ACHN (cell line): ENCODE data around the gene TXNRD3.

Experiments
- DNase-seq: peaks from one replicate; pipeline ENCODE4 v3.0.0-alpha.2; 2015
- in situ Hi-C: cut with HindIII; loops from 2 replicates; pipeline ENCODE4 v1.10.0; 2017; ENCODE audit warnings: low sequenced_read_pairs, low pct_ligation_motif_present, low pct_unique_long_range_greater_than_20kb

The TXNRD3 gene

DNA sequence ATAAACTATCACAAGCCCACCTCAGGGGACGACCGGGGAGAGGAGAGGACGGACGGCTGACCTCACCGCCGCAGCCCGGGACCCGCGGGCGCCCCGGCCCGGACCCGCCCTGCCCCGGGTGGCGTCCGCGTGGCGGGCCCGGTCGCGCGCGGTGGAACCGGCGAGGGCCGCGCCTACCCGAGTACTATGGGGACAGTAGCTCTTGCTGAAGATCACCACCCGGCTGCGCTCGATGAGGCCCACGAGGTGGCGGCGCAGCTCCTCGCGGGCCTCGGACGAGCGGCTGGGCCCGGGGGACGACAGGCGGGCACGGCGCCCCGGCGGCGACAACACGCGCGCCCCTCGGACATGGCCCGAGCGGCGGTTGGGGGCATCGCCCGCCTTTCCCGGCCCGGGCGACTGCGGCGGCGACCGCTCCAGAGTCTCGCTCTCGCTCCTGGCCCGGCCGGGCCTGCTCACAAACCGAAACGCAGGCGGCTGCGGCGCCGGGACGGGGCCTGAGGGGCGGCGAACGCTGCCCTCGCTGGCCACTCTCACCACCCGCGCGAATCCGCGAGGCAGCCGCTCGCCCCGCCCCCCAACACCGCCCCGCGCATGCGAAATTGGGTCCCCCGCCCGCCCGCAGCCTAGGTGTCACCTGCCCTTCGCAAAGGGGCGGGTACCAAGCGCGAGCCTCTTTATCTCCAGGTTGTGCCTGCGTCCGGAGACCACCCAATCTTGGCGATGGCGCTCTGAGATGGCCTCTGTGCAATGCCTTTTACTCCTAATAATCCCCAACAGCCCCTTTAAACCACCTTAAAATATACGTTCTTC, at the start of gene TXNRD3:
TSS of gene TXNRD3 (minus strand) at position 554 of the 813 bp plus-strand sequence.
- in situ Hi-C loops: no loop called here
- peak; percentile 74 for DNase-seq

DNA sequence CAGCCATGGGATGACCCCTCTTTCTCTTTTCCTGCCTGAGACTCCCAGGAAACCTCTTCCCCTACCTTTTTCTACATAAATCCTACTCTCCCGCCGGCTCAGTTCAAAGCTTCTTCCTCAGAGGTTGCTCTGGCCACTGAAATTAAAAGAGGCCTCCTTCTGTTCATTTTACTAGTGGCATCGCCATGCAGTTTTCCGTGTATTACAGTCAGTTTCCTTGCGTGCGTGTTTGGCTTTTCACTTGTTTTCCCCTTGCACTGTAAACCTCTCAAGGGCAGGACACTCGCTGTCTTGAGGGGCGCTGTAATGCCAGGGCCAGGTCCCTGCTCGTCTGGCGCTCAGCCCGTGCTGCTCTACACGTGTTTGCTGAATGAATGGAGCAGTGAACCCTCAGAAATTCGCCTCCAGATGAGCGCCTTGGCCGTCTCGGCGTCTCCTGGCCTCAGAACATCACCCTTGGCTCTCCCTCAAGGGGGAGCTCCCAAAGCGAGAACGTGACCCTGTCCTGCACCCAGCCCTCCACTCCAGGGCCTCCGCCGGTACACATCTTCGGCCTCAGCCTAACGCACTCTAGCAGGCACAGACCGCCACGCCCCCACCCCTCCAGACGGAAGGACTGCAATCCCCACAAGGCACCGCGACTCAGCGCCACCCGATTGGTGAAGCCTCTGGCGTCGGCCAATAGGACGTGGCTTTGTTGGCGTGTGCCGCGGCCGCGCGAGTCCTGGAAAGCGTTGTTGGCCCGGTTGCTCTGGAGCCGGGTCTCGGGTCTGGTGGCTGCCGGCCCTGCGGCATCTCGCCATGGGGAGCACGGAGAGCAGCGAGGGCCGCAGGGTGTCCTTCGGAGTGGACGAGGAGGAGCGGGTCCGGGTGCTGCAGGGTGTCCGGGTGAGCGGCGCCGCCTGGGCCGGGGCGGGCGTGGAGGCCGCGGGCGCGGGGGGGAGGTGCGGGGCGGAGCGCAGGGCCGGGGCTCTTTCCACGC, 48.9 kb upstream of the TXNRD3 start, which contains the start of gene CHCHD6:
TSS of gene CHCHD6 (plus strand) at position 729 of the 982 bp plus-strand sequence. CDS start at position 802, 73 bp downstream.
- DNase-seq: peak; percentile 94
- in situ Hi-C loops: no loop called here

DNA sequence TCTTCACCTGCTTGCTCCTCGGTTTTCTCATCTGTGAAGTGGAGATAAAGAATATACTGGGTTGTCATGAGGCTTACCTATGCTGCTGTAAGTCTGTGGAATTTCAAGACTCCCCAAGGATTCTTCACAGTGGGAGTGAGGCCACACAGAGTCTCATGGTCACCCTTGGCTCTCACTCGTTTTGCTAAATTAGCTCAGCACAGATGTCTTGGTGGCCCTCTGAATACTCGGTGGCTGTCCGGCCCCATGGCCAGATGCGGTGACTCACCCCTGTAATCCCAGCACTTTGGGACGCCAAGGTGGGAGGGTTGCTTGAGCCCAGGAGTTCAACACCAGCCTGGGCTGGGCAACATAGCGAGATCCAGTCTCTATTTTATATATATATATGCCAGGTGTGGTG, 44.1 kb upstream of the TXNRD3 start:
- no peak for DNase-seq
- in situ Hi-C loops: no loop called here

DNA sequence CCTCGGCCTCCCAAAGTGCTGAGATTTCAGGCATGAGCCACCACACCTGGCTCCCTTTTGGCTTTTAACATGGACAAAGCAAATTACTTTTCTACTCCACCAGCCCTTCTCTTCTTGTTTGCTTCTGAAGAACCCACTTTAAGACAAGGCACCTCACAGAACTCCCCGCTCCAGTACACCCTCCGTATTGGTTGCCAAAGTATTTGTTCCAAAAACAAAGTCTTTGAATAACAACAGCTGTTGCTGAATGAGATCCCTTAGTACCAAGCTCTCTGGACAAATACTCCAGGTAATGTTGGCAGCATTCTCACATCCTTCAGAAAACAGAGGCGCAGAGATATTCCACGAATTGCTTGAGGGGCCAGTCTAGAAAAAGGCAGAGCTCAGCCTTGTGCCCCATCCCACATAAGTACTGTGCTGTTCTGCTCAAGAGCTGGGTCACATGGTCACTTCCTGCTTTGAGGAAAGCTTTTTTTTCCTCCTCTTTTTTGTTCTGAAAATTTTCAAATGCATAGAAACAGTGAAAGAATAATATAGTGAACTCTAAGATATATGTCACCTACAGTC, 41.9 kb upstream of the TXNRD3 start:
- in situ Hi-C loops: no loop called here
- no peak for DNase-seq

DNA sequence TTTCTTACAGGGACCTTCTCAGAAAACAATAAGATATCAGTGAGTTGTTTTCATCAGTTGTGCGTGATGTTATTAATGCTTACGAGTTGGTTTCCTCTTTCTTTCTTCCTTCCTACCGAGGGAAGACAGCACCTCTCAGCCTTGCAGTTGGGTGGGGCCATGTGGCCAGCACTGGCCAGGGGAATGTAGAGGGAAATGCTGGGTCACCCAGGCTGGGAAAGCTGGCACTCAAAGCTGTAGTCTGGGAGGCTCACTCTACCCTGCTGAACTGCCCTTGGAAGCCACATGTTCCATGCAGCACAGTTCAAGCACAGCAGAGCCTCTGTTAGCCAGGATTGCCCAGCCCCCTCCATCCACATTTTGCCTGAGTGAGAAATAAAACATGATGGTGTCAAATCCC, 39.0 kb upstream of the TXNRD3 start:
- in situ Hi-C loops: no loop called here
- DNase-seq: no peak

DNA sequence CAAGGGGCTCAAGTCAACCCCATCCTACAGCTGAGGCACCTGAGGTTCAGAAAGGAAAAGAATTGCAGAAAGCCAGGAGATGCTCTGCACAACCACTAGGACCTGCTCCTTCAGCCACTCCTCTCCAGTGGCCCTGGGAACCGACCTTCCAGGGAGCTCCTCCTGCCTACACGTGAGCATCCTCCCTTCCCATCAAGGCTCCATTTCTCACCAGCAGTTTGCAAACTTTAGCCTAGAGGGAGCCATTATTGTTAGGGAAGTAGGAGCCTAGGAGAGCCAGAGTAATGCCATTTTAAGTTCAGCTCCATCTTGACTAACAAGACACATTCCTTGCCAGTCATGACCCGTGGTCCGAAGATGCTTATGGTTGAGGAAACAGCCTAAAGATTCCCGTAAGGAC, 37.9 kb upstream of the TXNRD3 start:
- no peak for DNase-seq
- in situ Hi-C loops: no loop called here

DNA sequence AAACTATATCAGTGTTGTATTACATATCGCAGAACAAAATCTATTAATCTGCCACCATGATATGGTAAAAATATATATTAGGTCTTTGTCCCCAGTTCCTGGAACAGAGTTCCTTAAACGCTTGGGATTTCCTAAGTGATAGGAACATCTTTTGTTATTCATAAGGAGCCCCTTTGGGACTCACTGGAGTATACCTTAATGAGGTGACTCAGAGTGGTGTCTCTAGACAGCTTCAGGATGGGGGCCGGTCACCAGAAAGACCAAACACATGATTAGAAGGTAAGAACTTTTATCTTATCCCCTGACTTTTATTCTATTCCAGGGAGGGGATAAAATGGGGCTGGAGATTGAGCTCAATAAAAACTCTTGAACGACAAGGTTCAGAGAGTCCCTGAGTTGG, 36.8 kb upstream of the TXNRD3 start:
- DNase-seq: no peak
- in situ Hi-C loops: no loop called here

DNA sequence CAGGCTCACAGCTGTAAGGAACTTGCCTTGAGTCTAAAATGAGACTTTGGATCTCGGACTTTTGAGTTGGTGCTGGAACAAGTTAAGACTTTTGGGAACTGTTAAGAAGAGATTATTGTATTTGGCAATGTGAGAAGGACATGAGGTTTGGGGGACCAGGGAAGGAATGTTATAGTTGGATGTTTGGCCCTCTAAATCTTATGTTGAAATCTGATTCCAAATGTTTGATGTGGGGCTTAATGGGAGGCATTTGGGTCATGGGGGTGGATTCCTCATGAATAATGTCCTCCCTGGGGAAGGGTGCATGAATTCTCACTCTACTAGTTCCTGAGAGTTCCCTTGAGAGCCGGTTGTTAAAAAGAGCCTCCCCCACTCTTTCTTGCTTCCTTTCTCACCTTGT, 30.6 kb upstream of the TXNRD3 start:
- DNase-seq: no peak
- in situ Hi-C loops: no loop called here

DNA sequence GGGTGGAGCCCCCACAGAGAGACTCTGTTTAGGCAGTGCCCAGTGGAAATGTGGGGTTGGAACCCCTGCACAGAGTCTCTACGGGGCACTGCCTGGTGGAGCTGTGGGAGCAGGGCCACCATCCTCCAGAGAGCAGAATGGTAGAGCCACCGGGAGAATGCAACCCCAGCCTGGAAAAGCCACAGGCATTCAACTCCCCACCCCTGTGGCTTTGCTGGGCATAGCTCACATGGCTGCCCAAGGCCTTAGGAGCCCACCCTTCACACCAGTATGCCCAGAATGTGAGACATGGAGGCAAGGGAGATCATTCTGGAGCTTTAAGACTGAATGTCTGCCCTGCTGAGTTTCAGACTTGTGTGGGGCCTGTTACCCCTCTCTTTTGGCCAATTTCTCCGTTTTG, 30.1 kb upstream of the TXNRD3 start:
- in situ Hi-C loops: no loop called here
- DNase-seq: no peak

DNA sequence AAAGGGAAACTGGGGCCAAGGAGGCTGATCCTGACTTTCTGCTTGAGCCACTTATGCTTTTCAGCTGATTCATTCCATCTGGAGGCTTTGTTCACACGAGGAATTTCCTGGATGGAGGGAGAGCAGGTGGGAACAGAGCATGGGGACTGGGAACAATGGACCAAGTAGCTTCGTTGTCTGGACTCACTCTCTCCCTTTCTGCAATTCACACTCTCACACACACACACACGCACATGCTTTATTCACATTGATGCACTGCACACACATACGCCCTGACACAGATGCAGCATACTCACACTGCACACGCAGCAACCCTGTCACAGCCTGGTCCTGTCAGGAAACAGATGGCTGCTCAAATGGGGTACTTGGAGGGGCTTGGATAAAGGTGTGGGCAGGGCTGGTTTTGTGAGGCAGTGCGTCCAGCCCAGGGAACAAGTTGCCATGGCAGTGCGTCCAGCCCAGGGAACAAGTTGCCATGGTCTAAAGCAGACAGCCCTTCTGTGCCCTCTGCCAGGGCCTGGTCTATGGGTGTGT, 29.4 kb upstream of the TXNRD3 start:
- no peak for DNase-seq
- in situ Hi-C loops: no loop called here

DNA sequence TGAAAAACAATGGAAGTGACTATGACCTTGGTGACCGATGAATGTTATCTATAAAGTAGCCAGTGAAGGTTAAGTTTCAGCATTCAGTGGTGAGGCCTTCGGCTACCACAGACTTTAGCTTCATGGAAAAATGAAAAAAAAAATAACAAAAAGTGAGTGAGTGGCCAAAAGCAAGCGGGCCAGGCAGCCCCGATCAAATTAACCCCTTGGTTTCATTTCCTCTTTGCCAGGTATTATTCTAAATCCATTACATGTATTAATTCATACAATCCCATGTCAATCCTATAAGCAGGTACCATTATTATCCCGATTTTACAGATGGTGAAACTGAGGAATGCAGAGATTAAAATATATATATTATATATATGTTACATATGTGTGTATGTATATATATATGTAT, 28.1 kb upstream of the TXNRD3 start:
- in situ Hi-C loops: no loop called here

DNA sequence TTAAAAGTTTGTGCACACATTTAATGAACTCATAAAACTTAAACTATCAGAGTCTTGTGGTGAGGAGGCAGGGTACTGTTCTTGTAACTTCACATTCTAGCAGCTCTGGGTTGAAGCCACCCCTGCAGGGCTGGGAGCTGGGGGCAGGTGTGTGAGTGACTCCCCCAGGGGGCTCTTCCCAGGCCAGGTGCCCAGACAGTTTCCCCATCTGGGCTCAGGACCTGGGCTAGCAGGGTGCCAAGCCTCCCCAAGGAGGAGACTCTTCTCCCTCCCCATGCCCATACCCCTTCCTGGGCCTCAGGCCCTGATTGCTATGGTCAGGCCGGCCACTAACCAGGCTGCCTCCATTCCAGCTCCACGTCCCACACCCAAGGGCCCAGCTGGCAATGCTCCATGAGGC, 27.1 kb upstream of the TXNRD3 start:
- in situ Hi-C loops: no loop called here
- DNase-seq: no peak

More for the DNA sequence above, 28.1 kb upstream of the TXNRD3 start:
- DNase-seq: no peak

DNA sequence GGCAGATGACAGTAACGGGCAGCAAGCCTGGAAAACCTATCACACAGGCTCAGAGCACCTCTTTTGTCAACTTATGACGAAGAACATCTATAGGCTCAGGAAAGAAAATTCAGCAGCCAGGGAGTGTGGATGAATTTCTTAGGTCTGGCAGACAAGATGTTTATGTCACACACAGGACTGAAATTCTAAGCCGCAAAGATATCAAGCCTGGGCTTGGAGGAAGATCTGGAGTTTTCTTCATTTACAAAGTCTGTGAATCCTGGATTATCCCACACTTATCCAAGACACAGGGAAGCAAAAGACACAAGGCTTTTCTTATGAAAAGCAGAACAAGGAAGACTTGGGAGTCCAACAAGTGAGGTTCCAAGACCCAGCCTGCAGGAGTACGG, 25.7 kb upstream of the TXNRD3 start:
- in situ Hi-C loops: no loop called here
- no peak for DNase-seq

DNA sequence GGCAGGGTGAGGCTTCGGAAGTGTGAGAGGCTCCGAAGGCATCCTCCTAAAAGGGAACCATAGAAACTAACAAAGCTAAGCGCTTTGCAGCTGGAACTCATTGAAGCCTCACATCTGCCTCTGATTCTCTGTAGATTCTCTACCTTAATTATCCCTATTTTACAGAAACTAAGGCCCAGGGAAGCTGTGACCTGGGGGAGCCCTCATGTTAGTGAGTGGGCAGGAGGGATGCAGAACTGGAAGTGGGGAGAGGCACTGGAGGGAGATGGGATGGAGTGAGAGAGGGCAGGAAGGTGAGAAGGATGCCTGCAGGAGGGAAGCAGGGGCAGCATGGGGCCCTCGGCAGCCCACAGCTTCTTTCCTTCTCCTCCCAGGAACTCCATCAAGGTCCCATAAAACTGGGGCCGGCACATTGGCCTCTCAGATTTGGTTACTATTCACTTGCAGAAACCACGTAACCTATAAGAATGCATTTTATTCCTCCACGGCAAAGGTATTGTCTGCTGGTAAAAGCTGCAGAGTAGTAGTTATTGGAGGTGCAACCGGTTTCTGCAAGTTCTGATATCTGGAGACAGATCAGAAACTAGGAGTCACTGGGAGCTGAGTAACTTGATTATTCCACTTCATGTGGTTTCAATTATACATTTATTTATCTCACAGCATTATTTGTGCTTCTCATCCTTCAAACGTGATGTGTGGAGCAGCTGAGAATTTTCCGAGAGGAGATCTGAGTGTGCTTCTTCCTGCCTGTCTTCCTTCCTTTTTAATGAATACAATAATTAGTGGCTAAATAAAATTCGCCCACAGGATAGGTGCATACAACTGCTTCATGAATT, 25.1 kb upstream of the TXNRD3 start:
- in situ Hi-C loops: no loop called here

DNA sequence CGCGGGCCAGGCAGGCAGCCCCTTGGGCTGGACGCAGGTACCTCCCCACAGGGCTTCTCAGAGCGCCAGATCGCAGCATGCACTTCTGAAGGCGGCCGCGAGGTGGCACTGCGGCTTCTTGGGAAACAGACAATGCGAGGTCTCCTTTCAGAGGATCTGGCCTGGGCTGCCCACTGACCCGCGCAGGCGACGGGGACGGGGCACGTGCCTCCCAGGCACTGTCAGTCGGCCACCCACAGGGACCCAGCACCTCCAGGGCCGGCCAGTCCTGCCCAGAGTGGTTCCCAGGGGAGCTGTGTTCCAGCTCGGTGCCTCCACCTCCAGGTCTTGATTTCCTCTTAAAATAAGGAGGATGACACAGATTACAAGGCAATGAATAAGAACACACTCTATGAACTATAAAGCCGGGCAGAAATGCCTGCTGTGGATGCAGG, 24.4 kb upstream of the TXNRD3 start:
- in situ Hi-C loops: no loop called here
- DNase-seq: peak; percentile 68

More for the DNA sequence above, 25.1 kb upstream of the TXNRD3 start:
- no peak for DNase-seq

DNA sequence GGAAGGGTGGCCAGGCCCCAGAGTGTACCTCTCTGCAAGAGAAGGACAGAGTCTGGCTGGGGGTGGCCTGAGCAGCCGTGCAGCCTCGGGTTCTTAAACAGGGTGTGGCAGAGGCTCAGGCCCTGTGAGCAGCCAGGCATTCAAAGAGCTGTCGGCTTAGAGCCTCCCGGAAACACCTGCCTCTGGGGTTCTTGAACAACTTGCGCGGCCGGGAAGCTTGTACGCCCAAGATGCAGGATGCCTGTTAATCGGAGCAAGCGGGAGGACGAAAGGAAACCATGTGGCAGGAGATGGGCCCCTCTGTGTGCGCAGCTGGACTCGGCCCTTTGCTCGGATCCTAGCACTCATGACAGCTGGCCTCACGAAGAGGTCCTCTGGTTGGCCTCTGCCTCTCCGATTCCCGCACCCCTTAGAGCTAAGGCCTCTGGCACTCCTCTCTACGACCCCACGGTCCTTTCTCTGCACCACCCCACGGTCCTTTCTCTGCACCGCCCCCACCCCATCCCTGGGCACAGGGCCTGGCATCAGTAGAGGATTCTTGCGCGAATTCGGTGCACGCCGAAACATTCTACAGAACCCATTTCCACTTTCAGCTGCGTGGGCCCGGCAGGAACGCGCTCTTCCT, 23.9 kb upstream of the TXNRD3 start:
- in situ Hi-C loops: no loop called here
- no peak for DNase-seq

DNA sequence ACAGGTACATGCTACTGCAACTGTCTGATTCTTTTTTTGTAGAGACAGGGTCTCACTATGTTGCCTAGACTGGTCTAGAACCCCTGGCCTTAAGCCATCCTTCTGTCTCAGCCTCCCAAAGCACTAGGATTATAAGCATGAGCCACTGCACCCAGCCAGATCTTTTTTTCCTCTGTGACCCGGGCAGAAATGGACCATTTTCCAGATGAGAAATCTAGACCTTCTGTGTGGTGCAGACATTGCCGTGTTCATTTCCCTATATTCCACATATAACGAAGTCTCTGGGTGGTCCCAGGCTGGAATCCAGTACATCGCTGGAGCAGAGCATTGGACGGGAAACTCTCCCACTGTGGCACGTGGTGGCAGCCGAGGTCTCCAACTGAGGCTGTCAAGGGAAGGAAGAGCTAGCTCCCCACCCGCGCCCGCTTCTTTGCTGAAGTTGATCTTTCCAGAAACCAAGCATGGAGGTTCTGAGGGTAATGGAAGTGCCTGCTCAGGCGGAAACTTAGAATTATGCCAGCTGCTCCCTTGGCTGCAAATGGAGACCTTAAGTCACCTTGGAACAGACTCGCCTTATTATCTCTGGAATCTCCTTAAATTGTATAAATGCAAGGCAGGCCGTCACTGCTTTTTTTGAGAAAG, 23.1 kb upstream of the TXNRD3 start:
- in situ Hi-C loops: no loop called here
- no peak for DNase-seq
